Measurements from ENCODE around the gene HECA.

HECA gene

GRCh38 chr6:139134817-139135577, at the start of gene HECA:
Gene HECA, plus strand, starts transcription at chr6:139135080. Its CDS starts 317 bp downstream, at chr6:139135397.
- Histone ChIP-seq H3K4me3 (ENCODE audit: severe bottlenecking) (peak within 1 kb of the TSS; percentile 80), H3K27me3 (ENCODE audit: insufficient read depth, poor library complexity, severe bottlenecking) (no peaks in the 10 kb centered on the region), H3K9me3 (ENCODE audit: severe bottlenecking) (no peaks in the 10 kb centered on the region), H3K27ac (ENCODE audit: poor library complexity, severe bottlenecking) (peak within 1 kb of the TSS; percentile 40), H3K36me3 (ENCODE audit: low read depth) (no peaks in the 10 kb centered on the region), H3K4me1 (ENCODE audit: insufficient read depth, poor library complexity, severe bottlenecking) (no peaks in the 10 kb centered on the region)
- TF ChIP-seq CTCF (IDR thresholded peaks at IDR 0.05; ENCODE audit: poor library complexity, severe bottlenecking) = no peak
- peak; percentile 96 for DNase-seq (ENCODE audit: low spot score)
- ATAC-seq (ENCODE audit: low read depth) = peak; percentile 73

- Histone ChIP-seq H3K9me3 (ENCODE audit: severe bottlenecking) (no peaks in the 10 kb centered on the region), H3K36me3 (ENCODE audit: low read depth) (no peaks in the 10 kb centered on the region), H3K27ac (ENCODE audit: poor library complexity, severe bottlenecking) (no peak overlapping the region), H3K27me3 (ENCODE audit: insufficient read depth, poor library complexity, severe bottlenecking) (no peaks in the 10 kb centered on the region), H3K4me3 (ENCODE audit: severe bottlenecking) (no peak overlapping the region), H3K4me1 (ENCODE audit: insufficient read depth, poor library complexity, severe bottlenecking) (no peaks in the 10 kb centered on the region)
- TF ChIP-seq CTCF (IDR thresholded peaks at IDR 0.05; ENCODE audit: poor library complexity, severe bottlenecking) = no peak
- no peak for DNase-seq (ENCODE audit: low spot score)
- no peak for ATAC-seq (ENCODE audit: low read depth)
Observed at GRCh38 chr6:139091826-139092225, 43.1 kb upstream of the HECA start.

- DNase-seq (ENCODE audit: low spot score) (no peak), ATAC-seq (ENCODE audit: low read depth) (no peak)
- H3K27me3 ChIP-seq (ENCODE audit: insufficient read depth, poor library complexity, severe bottlenecking) = peaks cover 2% of the 10 kb centered on the region
- no peak overlapping the region for H3K4me3 ChIP-seq (ENCODE audit: severe bottlenecking)
- H3K9me3 ChIP-seq (ENCODE audit: severe bottlenecking) = no peaks in the 10 kb centered on the region
- H3K4me1 ChIP-seq (ENCODE audit: insufficient read depth, poor library complexity, severe bottlenecking) = no peaks in the 10 kb centered on the region
- no peak overlapping the region for H3K27ac ChIP-seq (ENCODE audit: poor library complexity, severe bottlenecking)
- H3K36me3 ChIP-seq (ENCODE audit: low read depth) = no peaks in the 10 kb centered on the region
- TF ChIP-seq CTCF (IDR thresholded peaks at IDR 0.05; ENCODE audit: poor library complexity, severe bottlenecking) = no peak
Observed at GRCh38 chr6:139099984-139100383, 34.9 kb upstream of the HECA start.

GRCh38 chr6:139107051-139107450, 27.8 kb upstream of the HECA start:
- TF ChIP-seq CTCF (IDR thresholded peaks at IDR 0.05; ENCODE audit: poor library complexity, severe bottlenecking) = no peak
- H3K4me3 ChIP-seq (ENCODE audit: severe bottlenecking) = no peak overlapping the region
- ATAC-seq (ENCODE audit: low read depth) (no peak), DNase-seq (ENCODE audit: low spot score) (no peak)
- H3K27me3 ChIP-seq (ENCODE audit: insufficient read depth, poor library complexity, severe bottlenecking) = no peaks in the 10 kb centered on the region
- no peaks in the 10 kb centered on the region for H3K9me3 ChIP-seq (ENCODE audit: severe bottlenecking)
- no peaks in the 10 kb centered on the region for H3K36me3 ChIP-seq (ENCODE audit: low read depth)
- H3K4me1 ChIP-seq (ENCODE audit: insufficient read depth, poor library complexity, severe bottlenecking) = peaks cover 5% of the 10 kb centered on the region
- no peak overlapping the region for H3K27ac ChIP-seq (ENCODE audit: poor library complexity, severe bottlenecking)

- DNase-seq (ENCODE audit: low spot score) = no peak
- no peaks in the 10 kb centered on the region for H3K9me3 ChIP-seq (ENCODE audit: severe bottlenecking)
- H3K36me3 ChIP-seq (ENCODE audit: low read depth) = no peaks in the 10 kb centered on the region
- H3K27me3 ChIP-seq (ENCODE audit: insufficient read depth, poor library complexity, severe bottlenecking) = no peaks in the 10 kb centered on the region
- no peak for TF ChIP-seq CTCF (IDR thresholded peaks at IDR 0.05; ENCODE audit: poor library complexity, severe bottlenecking)
- ATAC-seq (ENCODE audit: low read depth) = no peak
- H3K4me1 ChIP-seq (ENCODE audit: insufficient read depth, poor library complexity, severe bottlenecking) = peaks cover 13% of the 10 kb centered on the region
- H3K4me3 ChIP-seq (ENCODE audit: severe bottlenecking) = no peak overlapping the region
- no peak overlapping the region for H3K27ac ChIP-seq (ENCODE audit: poor library complexity, severe bottlenecking)
Observed at GRCh38 chr6:139108378-139108777, 26.5 kb upstream of the HECA start.
